Epithelial cell of prostate (primary cell): ENCODE measurements around the gene SFT2D1.
"Not testable (repeated sequence)": the region's sequence is repeated elsewhere in the genome, so short reads cannot be mapped to it uniquely, and the experiment has no call there.

Experiments
- DNase-seq: peaks from one replicate; pipeline ENCODE4 v3.0.0-alpha.2; 2011; ENCODE audit warnings: low read depth, low spot score
- H3K27ac ChIP-seq: fragments of 450-650 bp; 2 replicates; pipeline ENCODE4 v1.5.1; 2017; ENCODE audit warnings: mild to moderate bottlenecking

SFT2D1 gene

DNA sequence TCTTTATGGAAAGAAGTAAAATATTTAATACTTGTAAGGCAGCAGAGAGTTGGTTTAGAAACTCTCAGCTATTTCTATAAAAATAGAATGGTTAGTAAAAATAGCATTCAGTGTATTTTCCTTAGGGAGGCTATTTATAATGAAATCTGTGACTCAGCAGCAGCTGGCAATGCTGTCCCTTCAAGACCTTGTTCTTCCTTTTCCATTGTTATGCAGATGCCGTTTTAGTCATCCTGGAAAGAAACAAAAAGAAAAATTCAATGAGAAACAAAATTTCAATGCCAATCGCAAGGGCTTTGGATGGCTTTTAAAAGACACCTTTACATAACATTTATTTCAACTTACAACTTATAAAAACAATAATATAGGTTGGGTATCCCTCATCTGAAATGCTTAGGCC is 22.9 kb upstream of the SFT2D1 start:
- no peak overlapping the region for H3K27ac ChIP-seq
- no peak for DNase-seq

DNA sequence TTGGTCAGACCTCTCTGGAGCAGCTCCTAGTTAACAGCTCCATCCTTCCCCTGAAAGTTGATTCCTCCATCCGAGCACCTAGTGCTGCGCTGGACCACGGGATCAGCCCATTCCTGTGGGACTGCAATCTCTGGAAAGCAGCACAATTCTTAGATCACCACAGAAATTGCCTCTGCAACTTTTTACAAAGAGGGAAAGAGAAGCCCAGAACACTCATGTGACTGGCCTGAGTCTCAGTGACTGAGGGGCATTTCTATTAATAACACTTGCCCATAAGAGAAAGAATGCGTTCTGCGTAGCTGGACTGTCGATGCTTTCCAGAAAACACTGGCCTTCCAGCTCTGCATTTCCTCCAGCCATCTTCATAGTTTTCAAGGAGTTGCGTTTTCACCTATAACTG is 22.1 kb upstream of the SFT2D1 start:
- H3K27ac ChIP-seq = no peak overlapping the region

DNA sequence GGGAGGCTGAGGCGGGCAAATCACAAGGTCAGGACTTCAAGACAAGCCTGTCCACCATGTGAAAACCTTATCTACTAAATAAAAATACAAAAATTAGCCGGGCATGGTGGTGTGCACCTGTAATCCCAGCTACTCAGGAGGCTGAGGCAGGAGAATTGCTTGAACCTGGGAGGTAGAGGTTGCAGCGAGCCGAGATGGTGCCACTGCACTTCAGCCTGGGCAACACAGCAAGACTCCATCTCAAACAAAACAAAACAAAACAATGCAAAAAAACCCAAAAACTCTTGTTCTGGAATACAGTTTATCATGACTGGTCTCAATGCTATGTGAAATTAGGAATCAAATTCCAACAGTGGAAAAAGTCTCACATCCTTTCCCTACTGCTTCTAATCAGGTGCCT is 20.1 kb upstream of the SFT2D1 start:
- DNase-seq, H3K27ac ChIP-seq: not testable (repeated sequence)

More for the DNA sequence above, 22.1 kb upstream of the SFT2D1 start:
- no peak for DNase-seq

DNA sequence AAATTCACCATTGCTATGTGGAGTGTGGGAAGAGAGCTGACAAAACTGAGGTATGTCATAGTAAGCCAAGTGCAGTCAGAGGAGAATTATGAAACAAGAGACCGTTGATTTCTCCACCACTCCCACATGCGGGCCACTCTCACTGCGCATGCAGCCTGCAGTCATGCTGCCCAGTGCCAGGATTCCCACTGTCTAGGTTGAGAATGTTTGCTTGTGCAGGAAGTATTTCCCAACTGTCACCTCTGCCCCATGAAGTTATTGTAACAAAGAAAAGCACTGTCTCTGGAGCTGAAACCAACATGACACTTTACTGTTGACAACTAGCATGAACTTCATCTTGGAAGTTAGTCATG is 18.7 kb upstream of the SFT2D1 start:
- peak overlapping the region; percentile 73 for H3K27ac ChIP-seq

DNA sequence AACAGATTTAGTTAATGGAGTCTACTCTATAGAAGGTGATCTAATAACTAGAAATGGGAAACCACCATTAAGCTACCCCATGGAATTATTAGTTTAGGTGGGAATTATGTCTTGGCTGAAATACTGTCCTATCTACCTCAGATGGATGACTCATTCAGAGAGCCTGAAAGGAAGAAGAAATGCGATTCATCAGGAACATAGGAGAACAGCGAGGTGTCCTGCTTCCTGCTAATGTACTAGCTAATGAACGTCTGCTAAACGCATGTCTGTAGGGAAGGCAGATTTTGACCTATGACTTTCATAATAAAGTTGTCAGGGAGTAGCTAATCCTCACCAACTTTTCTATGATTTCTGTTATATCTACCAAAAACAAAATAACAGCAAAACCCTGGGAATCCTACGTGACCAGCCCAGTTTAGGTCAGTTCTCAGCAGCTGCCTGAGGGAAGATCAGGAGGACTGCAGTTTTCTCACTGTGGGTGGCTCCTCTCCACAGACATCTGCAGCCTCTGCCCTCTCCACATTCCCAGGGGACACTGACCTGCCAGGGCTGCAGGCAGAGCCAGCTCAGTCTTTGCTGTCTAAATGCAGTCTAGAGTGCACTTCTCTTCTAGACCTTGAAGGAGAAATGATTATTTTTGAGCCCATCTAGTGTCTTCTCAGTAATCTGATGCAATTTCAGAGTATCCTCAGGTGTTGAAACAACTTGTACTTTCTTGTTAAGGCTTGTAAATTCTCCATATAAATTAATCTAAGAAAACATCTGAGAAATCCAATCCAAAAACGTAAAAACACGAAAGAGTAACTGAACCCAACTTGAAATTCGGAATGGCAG is 18.1 kb upstream of the SFT2D1 start:
- DNase-seq = no peak
- H3K27ac ChIP-seq = peak overlapping the region; percentile 73

More for the DNA sequence above, 18.7 kb upstream of the SFT2D1 start:
- DNase-seq = no peak

DNA sequence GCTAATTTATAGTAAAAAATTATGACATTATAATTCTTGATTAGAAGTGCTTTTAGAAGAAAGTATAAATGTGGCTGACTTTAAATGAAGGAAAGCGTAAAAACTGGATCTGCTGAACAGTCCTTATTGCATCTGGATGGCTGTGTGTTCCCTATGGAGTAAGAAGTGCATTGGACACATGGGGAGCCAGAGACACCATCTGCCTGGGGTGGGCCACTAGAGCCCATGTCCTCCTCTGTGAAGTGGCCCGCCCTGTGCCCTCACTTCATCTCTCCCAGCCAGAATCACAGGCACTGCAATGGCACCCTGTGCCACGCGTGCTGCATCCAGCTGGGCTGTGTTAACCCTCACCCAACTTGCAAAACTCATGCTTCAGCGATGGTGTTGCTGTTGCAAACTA is 13.2 kb upstream of the SFT2D1 start:
- H3K27ac ChIP-seq = no peak overlapping the region
- no peak for DNase-seq

DNA sequence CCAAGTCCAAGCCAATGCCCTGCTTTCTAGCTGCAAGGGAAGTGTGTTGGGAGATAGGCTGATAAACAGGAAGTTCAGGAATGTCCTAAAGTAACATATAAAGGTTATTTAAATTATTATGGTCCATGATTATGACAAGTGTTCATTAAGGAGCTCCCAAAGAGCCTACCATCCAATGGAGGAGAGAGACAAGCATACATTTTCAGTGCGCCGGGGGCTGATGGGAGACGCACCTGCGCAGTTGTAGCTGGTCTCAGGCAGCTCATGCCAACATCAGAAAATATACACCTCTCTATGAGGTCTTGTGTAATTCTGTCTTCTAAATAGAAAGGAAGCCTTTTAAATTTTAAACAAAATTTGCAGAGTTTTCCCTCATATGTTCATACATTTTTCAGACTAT is 12.6 kb upstream of the SFT2D1 start:
- no peak for DNase-seq
- no peak overlapping the region for H3K27ac ChIP-seq

DNA sequence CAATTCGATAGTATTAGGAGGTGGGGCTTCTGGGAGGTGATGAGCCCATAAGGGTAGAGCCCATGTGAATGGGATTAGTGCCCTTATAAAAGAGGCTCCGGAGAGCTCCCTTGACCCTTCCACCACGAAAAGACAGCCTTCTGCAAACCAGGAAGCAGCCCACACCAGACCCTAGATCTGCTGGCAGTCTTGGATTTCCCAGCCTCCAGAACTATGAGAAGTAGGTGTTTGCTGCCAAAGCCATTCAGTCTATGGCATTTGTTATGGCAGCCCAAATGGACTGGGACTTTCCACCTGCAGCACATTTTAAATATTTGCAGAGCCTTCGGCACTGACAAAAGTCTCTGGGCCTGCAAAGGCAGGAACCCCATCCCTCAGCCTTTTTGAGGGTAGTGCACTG is 11.8 kb upstream of the SFT2D1 start:
- DNase-seq = no peak
- no peak overlapping the region for H3K27ac ChIP-seq

DNA sequence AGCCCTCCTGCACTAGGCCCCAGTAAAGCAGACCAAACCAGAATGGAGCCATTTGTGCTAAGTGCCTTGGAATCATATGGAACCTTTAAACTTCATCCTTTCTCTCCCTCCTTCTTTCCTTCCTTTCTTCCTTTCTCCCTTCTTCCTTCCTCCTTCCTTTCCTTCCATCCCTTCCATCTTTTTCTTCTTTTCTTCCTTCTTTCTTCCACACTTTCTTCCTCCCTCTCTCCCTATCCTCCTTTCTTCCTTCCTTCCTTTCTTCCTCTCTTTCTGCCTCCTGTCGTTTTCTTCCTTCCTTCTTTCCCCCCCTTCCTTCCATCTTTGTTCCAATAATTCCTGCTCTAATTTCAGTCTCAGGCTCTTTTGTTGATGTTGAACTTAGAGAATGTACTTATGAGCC is 11.2 kb upstream of the SFT2D1 start:
- no peak for DNase-seq
- H3K27ac ChIP-seq = no peak overlapping the region

DNA sequence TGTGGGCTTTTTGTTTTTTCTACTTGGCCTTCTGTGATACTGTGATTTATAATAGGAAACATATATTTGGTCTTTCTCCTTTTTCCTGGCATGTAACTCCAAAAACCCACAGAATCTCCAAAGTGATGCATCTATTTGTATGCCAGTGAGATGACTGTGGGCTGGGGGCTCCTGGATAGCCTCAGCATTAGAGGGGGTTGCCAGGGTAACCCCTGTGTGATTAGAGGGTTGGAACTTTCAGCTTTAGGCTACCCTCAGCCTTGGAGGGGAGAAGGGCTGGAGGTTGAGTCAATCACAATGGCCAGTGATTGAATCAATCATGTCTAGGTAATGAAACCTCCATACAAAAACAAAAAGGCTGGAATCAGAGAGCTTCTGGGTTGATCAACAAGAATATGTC is 10.6 kb upstream of the SFT2D1 start:
- DNase-seq = no peak
- H3K27ac ChIP-seq = no peak overlapping the region

DNA sequence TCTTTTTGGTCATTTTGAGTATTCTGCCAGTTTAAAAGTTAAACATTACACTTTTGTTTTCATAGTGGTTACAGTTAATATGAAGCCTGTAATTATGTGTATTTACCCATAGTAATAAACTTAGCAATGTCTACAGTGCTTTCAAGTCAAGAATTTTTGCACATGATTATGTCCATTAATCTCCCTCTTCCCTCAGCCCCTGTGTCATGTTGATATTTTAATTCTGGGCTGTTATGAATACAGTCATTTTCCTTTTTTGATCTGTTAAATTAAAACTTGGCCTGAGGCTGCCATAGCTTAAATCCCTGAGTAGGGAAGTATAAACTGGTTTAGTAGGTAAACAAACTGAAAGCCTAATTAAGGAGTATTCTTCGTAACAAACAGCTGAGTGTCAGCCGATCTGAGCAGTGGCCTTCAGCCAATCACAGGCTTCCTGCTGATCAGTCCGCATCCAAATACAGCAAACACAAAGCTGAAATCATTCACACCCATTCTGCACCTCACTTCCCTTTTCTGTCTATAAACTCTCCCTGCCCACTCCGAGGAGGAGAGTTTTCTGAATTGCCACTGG is 9.5 kb upstream of the SFT2D1 start:
- peak overlapping the region; percentile 50 for H3K27ac ChIP-seq
- peak; percentile 34 for DNase-seq

DNA sequence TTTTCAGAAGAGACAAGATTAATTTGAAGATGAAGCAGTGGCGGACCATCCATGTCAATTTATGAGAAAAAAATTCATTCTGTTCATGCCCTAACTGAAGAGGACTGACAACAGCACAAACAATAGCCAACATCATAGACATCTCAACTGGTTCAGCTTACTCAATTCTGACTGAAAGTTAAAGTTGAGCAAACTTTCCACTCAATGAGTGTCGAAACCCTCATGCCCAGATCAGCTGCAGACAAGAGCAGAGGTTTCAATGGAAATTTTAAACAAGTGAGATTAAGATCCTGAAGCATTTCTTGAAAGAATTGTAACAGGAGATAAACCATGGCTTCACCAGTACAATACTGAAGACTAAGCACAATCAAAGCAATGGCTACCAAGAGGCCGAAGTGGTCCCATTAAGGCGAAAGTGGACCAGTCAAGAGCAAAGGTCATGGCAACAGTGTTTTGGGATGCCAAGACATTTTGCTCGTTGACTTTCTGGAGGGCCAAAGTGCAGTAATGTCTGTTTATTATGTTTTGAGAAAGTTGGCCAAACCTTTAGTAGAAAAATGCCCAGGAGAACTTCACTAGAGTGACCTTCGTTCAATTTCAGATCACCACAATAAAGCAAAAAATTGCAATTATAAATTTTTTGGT is 6.1 kb upstream of the SFT2D1 start:
- DNase-seq = no peak
- no peak overlapping the region for H3K27ac ChIP-seq

DNA sequence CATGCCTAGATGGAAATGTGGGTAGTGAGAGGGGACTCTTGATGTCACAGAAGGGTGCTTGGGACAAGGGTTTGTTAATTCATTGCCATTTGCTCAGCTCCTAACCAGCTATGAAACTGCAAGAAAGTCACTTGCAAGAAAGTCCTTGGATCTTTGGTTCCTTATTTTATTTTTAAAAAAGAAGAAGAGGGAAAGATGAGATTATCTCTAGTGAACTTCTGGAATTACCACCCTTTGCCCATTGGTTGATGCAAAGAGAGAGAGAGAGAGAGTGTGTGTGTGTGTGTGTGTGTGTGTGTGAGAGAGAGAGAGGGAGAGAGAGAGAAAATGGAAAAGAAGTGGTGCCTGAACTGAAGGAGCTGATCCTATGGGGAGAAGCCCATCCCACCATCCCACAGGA is 4.6 kb upstream of the SFT2D1 start:
- no peak overlapping the region for H3K27ac ChIP-seq
- no peak for DNase-seq

DNA sequence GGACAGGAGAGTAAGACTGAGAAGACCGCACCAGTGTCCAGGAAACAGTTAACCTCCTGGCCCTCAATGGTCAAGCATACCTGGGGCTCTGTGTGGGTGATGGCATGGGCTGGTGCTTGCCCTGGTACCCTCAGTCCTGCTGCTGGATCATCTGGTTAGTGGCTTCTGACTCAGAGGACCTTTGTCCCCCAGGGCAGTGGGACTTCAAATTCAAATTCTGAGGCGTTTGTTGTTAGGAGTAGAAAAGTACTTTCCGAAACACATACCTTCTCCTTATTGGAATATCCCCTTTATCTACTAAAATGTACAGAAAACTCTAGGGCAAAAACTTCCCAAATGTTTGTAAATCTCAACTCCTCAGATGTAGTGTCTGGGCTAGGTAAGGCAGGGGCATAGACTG is 4.1 kb upstream of the SFT2D1 start:
- no peak for DNase-seq
- no peak overlapping the region for H3K27ac ChIP-seq

DNA sequence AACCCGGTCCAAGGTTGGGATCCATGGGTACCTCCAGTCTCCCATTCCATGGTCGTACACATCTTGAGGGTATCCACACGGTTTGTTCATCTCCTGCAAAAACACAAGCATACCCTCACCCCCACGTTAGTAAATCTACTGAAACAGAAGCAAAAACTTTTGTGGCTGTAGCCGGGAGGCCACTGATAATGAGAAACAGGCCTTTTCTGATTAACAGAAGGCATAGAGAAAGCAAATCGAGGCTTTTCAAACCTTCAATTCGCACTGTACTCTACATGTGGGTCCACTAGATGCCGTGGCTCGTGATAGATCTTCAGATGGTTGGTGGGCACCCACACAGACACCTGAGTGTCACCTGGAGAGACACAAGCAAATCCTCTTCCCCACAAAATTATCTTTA is 3.3 kb upstream of the SFT2D1 start:
- not testable (repeated sequence) for DNase-seq, H3K27ac ChIP-seq

DNA sequence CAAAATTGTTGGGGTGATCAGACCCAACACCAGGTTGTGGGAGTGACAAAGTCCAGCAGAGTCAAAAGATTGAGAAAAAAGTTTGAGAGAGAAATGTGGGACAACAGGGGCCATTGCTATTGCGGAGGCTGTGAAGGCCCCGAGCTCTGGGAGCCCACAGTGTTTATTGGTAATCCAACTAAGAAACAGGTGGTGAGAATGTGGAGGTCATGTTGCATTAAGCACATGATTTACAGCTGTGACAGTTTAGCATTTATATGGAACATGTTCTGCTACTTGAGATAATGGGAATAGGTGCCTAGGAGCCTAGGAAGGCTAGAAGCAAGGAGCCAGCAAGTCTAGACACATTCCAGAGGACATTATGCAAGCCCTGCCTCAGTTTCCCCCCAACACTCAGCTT is 2.6 kb upstream of the SFT2D1 start:
- H3K27ac ChIP-seq, DNase-seq: not testable (repeated sequence)

DNA sequence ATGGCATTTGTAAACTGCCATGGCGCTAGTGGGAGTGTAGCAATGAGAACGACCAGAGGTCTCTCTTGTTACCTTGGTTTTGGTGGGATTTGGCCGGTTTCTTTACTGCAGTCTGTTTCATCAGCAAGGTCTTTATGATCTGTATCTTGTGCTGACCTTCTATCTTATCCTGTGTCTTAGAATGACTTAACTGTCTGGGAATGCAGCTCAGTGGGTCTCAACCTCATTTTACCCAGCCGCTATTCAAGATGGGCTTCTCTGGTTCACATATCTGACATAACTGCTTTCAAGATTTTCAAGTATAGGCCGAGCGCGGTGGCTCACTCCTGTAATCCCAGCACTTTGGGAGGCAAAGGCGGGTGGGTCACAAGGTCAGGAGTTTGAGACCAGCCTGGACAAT is 1.9 kb upstream of the SFT2D1 start:
- no peak overlapping the region for H3K27ac ChIP-seq
- DNase-seq = no peak

DNA sequence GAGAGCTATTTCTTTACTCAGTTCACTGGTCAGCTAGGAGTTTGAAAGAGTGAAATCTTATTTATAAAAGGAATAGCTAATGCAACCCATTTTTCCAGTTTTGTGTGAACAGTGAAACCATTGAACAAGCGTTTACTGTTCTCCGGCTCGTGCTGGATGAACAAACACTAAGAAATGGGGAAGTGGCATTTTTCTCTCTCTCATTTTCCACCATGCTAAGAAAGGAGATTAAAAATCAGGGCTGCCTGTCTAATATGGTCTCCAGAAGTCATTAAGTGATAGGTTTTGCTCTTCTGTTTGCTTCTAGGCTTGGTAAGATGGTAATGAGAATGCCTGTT is 774 bp upstream of the SFT2D1 start:
- no peak for DNase-seq

DNA sequence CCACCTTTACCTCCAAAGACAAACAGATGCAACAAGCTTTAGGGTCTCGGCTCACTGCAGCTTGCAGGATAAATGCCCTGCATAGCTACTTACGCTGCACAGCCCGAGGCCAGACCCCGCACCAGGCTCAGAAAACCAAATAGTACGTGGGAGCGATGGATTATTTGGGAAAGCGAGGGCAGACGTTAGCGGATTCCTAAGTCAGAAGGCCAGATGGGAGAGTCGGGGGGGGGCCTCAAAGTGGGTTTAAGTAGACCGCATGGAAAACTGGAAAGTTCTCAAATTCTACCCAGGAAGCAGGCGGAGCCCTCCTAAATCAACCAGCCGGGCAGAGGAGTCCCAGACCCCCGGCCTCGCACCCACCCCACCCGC is 382 bp downstream of the SFT2D1 start:
- peak overlapping the region; percentile 67 for H3K27ac ChIP-seq
- no peak for DNase-seq

More for the DNA sequence above, 774 bp upstream of the SFT2D1 start:
- peak overlapping the region; percentile 67 for H3K27ac ChIP-seq

DNA sequence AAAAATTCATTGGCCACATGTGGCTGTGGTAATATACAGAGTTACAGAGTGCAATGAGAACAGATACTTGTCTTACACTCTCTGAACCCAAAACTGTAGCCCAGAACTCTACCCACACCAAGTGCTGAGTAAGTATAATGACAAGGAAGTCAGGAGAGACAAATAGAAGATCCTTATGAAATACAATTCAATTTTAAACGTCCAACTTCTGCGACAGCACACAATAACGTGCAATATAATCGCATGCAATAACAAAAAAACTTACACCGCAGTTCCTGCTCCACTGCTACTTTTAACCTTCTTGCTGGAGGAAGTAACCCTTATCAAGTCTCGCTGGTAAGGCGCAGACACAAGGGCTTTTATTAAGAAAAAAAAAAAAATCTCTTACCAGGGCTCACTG is 881 bp downstream of the SFT2D1 start:
- H3K27ac ChIP-seq = no peak overlapping the region
- no peak for DNase-seq

DNA sequence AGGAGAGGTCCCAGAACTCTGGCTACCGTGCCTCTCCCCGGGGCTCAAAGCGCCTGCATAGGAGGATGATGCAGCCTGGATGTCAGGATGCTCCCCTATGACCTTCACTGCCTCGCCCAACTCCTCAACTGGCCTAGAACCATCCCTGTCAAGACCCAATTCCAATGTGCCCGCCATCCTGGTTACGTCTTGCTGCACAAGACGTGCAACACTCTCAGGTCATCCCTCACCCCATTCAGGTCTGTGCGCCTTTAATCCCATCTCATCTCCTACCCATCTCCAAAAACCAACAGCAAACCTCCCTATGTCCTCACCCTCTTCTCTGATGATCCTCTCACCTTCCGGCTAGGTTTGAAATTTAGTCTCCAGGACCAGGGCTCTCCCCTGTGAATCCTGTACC is 3.5 kb downstream of the SFT2D1 start:
- no peak overlapping the region for H3K27ac ChIP-seq
- DNase-seq = no peak

DNA sequence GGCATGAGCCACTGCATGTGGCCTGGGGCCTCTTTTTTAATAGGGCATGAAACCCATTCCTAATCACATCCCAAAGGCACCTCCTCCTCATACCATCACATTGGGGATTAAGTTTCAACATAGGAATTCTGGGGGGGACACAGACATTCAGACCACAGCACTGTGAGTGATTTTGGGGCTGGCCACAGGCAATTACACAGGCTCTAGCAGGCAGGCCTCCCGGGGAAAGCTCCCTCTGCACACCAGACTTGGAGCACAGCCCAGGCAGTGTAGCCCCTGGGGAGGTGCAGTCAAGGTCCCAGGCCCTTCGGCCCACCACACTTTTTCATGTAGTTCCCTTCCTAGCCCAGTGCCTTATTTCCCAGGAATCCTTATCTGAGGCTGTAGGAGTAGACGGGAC is 5.5 kb downstream of the SFT2D1 start:
- DNase-seq = no peak
- no peak overlapping the region for H3K27ac ChIP-seq
